GM12892 (cell line): ENCODE measurements around the gene GRID1.

Experiments used
- POLR2A ChIP-seq: IDR thresholded peaks from 2 replicates; pipeline ENCODE4 v1.6.1; 2011; ENCODE audit warnings: low read depth, low read length, control low read depth
- POLR2AphosphoS5 ChIP-seq: IDR thresholded peaks from 2 replicates; pipeline ENCODE4 v1.6.1; 2011; ENCODE audit warnings: low read depth, low read length, control low read depth
- TAF1 ChIP-seq: IDR thresholded peaks from 2 replicates; pipeline ENCODE4 v1.6.1; 2011; ENCODE audit warnings: low read depth, mild to moderate bottlenecking, control low read depth, low read length, borderline replicate concordance

GRCh38 chr10:86122646-86123045 lies 243.9 kb downstream of the GRID1 start:
- TF ChIP-seq TAF1: no peak
- TF ChIP-seq POLR2AphosphoS5: no peak
- TF ChIP-seq POLR2A: no peak
